IPS-15b (cell line): ENCODE data around the gene RGL3.
"Not testable (repeated sequence)": the region's sequence is repeated elsewhere in the genome, so short reads cannot be mapped to it uniquely, and the experiment has no call there.

Experiments
- H3K27me3 ChIP-seq: one replicate; pipeline ENCODE4 v1.6.1; 2013; ENCODE audit warnings: low read length; ENCODE audit not compliant: control insufficient read depth, insufficient read depth
- H3K36me3 ChIP-seq: one replicate; pipeline ENCODE4 v1.6.1; 2013; ENCODE audit warnings: low read length; ENCODE audit not compliant: control insufficient read depth, insufficient read depth
- H3K4me1 ChIP-seq: one replicate; pipeline ENCODE4 v1.6.1; 2013; ENCODE audit warnings: mild to moderate bottlenecking, low read length; ENCODE audit not compliant: control insufficient read depth, insufficient read depth
- H3K4me3 ChIP-seq: one replicate; pipeline ENCODE4 v1.5.1; 2013; ENCODE audit warnings: low read depth, low read length
- H3K9ac ChIP-seq: one replicate; pipeline ENCODE4 v1.6.1; 2013; ENCODE audit warnings: low read depth, mild to moderate bottlenecking, low read length
- H3K9me3 ChIP-seq: one replicate; pipeline ENCODE4 v1.6.1; 2013; ENCODE audit warnings: mild to moderate bottlenecking, low read length; ENCODE audit not compliant: control insufficient read depth, insufficient read depth

RGL3 gene

DNA sequence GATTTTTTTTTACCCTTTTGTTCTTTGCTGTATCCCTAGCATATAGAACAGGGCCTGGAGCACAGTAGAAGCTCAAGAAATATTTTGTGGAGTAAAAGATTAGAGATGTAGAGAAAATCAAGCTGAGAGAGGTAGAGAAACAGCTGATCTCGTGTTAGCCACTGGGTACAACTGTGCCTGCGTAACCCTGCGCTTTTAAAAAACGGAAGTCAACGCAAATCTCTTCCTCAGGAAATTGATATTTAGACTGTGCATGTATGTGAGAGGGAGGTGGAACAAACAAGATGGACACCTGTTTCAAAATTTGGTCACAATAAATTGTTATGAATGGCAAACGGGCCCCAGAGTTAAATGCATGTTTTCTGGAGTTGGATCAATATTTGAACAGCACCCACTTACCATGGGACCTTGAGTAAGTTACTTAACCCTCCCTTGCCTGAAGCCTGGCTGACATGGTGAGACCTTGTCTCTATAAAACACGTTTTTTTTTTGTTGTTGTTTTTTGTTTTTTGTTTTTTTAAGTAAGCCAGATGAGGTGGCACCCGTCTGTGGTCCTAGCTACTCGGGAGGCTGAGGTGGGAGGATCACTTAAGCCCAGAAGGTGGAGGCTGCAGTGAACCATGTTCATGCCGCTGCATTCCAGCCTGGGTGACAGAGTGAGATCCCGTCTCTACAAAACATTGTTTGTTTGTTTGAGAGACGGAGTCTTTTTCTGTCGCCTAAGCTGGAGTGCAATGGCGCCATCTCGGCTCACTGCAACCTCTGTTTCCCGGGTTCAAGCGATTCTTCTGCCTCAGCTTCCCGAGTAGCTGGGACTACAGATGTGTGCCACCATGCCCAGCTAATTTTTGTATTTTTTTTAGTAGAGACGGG is 31.7 kb downstream of the RGL3 start:
- Histone ChIP-seq H3K9me3 (no peaks in the 10 kb centered on the region), H3K27me3 (no peaks in the 10 kb centered on the region), H3K4me1 (no peaks in the 10 kb centered on the region), H3K36me3 (no peaks in the 10 kb centered on the region), H3K9ac (no peak overlapping the region), H3K4me3 (no peak overlapping the region)

DNA sequence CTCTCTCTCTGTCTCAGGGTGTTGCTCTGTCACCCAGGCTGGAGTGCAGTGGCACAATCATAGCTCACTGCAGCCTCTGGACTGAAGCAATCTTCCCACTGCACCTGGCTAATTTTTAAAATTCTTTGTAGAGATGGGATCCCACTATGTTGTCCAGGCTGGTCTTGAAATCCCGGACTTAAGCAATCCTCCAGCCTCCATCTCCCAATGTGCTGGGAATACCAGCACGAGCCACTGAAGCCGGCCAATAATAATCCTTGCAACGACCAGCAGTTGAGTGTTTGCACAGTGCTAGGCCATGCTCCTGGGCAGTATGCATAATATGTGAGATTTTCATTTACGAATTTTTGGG is 34.4 kb downstream of the RGL3 start:
- no peaks in the 10 kb centered on the region for H3K27me3 ChIP-seq
- no peak overlapping the region for H3K9ac ChIP-seq
- H3K4me3 ChIP-seq: no peak overlapping the region
- no peaks in the 10 kb centered on the region for H3K36me3 ChIP-seq
- no peaks in the 10 kb centered on the region for H3K9me3 ChIP-seq
- no peaks in the 10 kb centered on the region for H3K4me1 ChIP-seq

- Histone ChIP-seq H3K4me3 (peak overlapping the region; percentile 75), H3K4me1 (no peaks in the 10 kb centered on the region), H3K9me3 (no peaks in the 10 kb centered on the region), H3K36me3 (no peaks in the 10 kb centered on the region), H3K27me3 (no peaks in the 10 kb centered on the region), H3K9ac (no peak overlapping the region)
These were observed 35.4 kb downstream of the RGL3 start for GRCh38 chr19:11383706-11384048.

GRCh38 chr19:11382898-11383705 is 36.0 kb downstream of the RGL3 start:
- no peak overlapping the region for H3K9ac ChIP-seq
- peak overlapping the region; percentile 75 for H3K4me3 ChIP-seq
- H3K36me3 ChIP-seq: no peaks in the 10 kb centered on the region
- no peaks in the 10 kb centered on the region for H3K27me3 ChIP-seq
- peaks cover 2% of the 10 kb centered on the region for H3K4me1 ChIP-seq
- no peaks in the 10 kb centered on the region for H3K9me3 ChIP-seq

- H3K27me3 ChIP-seq: no peaks in the 10 kb centered on the region
- H3K9me3 ChIP-seq: no peaks in the 10 kb centered on the region
- H3K9ac ChIP-seq: peak overlapping the region; percentile 79
- peak overlapping the region; percentile 94 for H3K4me3 ChIP-seq
- peaks cover 2% of the 10 kb centered on the region for H3K4me1 ChIP-seq
- peaks cover under 1% of the 10 kb centered on the region for H3K36me3 ChIP-seq
These were observed 38.2 kb downstream of the RGL3 start for GRCh38 chr19:11380653-11381537.

GRCh38 chr19:11379857-11380350 is 39.2 kb downstream of the RGL3 start:
- Histone ChIP-seq H3K9ac (no peak overlapping the region), H3K4me3 (peak overlapping the region; percentile 94), H3K9me3 (no peaks in the 10 kb centered on the region), H3K36me3 (peaks cover 4% of the 10 kb centered on the region), H3K27me3 (no peaks in the 10 kb centered on the region), H3K4me1 (peaks cover 2% of the 10 kb centered on the region)

DNA sequence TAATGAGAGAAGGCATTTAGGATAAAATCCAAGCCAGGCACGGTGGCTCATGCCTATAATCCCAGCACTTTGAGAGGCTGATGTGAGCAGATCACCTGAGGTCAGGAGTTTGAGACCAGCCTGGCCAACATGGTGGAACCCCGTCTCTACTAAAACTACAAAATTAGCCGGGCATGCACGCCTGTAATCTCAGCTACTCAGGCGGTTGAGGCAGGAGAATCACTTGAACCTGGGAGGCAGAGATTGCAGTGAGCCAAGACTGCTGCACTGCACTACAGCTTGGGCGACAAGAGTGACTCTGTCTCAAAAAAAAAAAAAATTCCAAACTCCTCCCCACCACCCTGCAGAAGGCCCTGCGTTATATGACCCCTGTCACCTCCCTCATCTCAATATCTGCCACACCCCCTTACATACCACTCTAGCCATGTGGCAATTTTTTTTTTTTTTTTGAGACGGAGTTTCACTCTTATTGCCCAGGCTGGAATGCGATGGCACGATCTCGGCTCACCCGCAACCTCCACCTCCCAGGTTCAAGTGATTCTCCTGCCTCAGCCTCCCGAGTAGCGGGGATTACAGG is 39.8 kb downstream of the RGL3 start:
- H3K9ac ChIP-seq, H3K36me3 ChIP-seq, H3K9me3 ChIP-seq, H3K4me1 ChIP-seq, H3K27me3 ChIP-seq, H3K4me3 ChIP-seq: not testable (repeated sequence)

DNA sequence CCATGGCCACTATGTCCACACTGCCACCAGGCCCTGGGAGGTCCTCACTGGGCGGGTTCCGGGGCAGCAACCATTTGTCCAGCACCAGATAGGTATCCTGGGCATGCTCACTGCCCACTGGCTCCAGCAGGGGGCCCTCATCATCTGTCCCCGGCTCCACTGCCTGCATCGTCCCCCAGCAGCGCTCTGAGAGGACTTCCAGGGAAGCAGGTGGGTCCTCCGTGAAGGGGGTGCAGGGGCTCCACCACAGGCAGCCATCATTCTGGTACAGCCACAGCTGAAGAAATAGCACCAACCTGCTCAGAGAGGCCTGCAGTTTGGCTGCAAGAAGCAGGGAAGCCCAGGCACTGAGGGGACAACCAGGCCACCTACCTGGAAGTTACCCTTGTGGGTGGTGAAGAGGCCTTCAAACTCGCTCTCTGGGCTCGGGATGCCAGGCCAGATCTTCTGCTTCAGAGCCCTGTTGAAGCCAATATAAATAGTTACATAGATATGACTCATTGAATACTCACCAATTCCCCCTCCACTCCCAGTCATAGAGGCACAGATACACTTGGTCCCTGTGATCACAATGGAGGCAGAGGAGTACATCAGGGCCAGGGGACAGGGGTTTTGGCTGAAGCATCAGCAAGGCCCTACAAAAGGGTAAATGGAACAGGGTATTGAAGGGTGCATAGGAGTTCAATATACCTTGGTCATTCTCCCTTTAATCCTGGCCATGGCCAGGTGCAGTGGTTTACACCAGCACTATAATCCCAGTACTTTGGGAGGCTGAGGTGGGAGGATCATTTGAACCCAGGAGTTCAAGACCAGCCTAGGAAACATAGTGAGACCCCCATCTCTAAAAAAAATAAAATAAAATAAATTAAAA is 40.6 kb downstream of the RGL3 start:
- peaks cover 2% of the 10 kb centered on the region for H3K4me1 ChIP-seq
- H3K9ac ChIP-seq: no peak overlapping the region
- H3K9me3 ChIP-seq: no peaks in the 10 kb centered on the region
- no peak overlapping the region for H3K4me3 ChIP-seq
- H3K27me3 ChIP-seq: no peaks in the 10 kb centered on the region
- peaks cover 4% of the 10 kb centered on the region for H3K36me3 ChIP-seq

DNA sequence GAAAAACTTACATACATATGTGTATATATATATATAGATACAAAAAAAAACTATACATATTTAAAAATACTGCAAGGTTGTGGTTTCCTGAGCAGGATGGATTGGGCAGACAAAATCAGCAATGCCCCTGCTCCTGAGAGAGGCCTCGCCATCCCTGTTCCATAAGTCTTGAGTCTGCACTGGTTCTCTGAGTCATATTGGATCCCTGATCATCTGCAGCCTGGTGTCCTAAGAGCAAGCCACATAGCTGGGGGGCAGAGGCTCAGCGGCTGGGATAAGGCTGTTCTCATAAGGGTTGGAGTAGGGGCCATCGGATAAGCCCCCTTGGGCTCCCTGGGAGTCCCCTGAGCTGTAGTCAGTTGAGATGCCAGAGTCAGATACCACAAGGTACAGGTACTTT is 41.4 kb downstream of the RGL3 start:
- H3K9ac ChIP-seq: no peak overlapping the region
- no peaks in the 10 kb centered on the region for H3K27me3 ChIP-seq
- H3K4me1 ChIP-seq: peaks cover 2% of the 10 kb centered on the region
- no peak overlapping the region for H3K4me3 ChIP-seq
- H3K36me3 ChIP-seq: peaks cover 4% of the 10 kb centered on the region
- H3K9me3 ChIP-seq: no peaks in the 10 kb centered on the region

- peaks cover 2% of the 10 kb centered on the region for H3K4me1 ChIP-seq
- H3K4me3 ChIP-seq: no peak overlapping the region
- H3K9me3 ChIP-seq: no peaks in the 10 kb centered on the region
- peaks cover 4% of the 10 kb centered on the region for H3K36me3 ChIP-seq
- H3K9ac ChIP-seq: no peak overlapping the region
- H3K27me3 ChIP-seq: no peaks in the 10 kb centered on the region
These were observed 41.9 kb downstream of the RGL3 start for GRCh38 chr19:11377237-11377636.
